GM20431 (cell line): ENCODE measurements around the gene CASP8.

Source experiments
- in situ Hi-C: fragments of 300-500 bp; cut with MseI, MboI; formaldehyde crosslinking; loops from one replicate; pipeline ENCODE4 v1.15.0; 2020; ENCODE audit warnings: low sequenced_read_pairs; ENCODE audit not compliant: unreplicated experiment

CASP8 gene

GRCh38 chr2:201260302-201260800 lies at the start of gene CASP8:
CASP8 (plus strand) TSS chr2:201260536; CDS start chr2:201266487, 5,951 bp downstream.
- in situ Hi-C loops = no loop called here

GRCh38 chr2:201215963-201216362 lies 44.4 kb upstream of the CASP8 start:
- in situ Hi-C loops = no loop called here

- in situ Hi-C loops = no loop called here
These were observed 43.4 kb upstream of the CASP8 start for GRCh38 chr2:201216918-201217317.

- in situ Hi-C loops = no loop called here
These were observed 41.6 kb upstream of the CASP8 start for GRCh38 chr2:201218780-201219179.

GRCh38 chr2:201219328-201220096 lies 40.8 kb upstream of the CASP8 start:
- in situ Hi-C loops = no loop called here

GRCh38 chr2:201220102-201220570 lies 40.2 kb upstream of the CASP8 start:
- in situ Hi-C loops = no loop called here

GRCh38 chr2:201223089-201224073 lies 37.0 kb upstream of the CASP8 start:
- in situ Hi-C loops = no loop called here

- in situ Hi-C loops = no loop called here
These were observed 31.9 kb upstream of the CASP8 start for GRCh38 chr2:201228271-201228911.

GRCh38 chr2:201228912-201229290 lies 31.4 kb upstream of the CASP8 start:
- in situ Hi-C loops = no loop called here

GRCh38 chr2:201231781-201232466 lies 28.4 kb upstream of the CASP8 start:
- in situ Hi-C loops = loop anchor here (10.0 kb wide), 1 partner anchor 133 kb away; no protein-coding TSS in a partner anchor

GRCh38 chr2:201232467-201232815 lies 27.9 kb upstream of the CASP8 start:
- in situ Hi-C loops = loop anchor here (10.0 kb wide), 1 partner anchor 132 kb away; no protein-coding TSS in a partner anchor

- in situ Hi-C loops = loop anchor here (10.0 kb wide), 1 partner anchor 131 kb away; no protein-coding TSS in a partner anchor
These were observed 27.0 kb upstream of the CASP8 start for GRCh38 chr2:201233192-201233811.

- in situ Hi-C loops = loop anchor here (10.0 kb wide), 1 partner anchor 131 kb away; no protein-coding TSS in a partner anchor
These were observed 26.3 kb upstream of the CASP8 start for GRCh38 chr2:201233812-201234662.

- in situ Hi-C loops = loop anchor here (10.0 kb wide), 1 partner anchor 130 kb away; no protein-coding TSS in a partner anchor
These were observed 25.6 kb upstream of the CASP8 start for GRCh38 chr2:201234663-201235135.

- in situ Hi-C loops = loop anchor here (10.0 kb wide), 1 partner anchor 129 kb away; no protein-coding TSS in a partner anchor
These were observed 24.2 kb upstream of the CASP8 start for GRCh38 chr2:201235860-201236811.

- in situ Hi-C loops = loop anchor here (10.0 kb wide), 1 partner anchor 127 kb away; no protein-coding TSS in a partner anchor
These were observed 22.7 kb upstream of the CASP8 start for GRCh38 chr2:201237486-201238123.
